Activated CD8-positive, alpha-beta T cell treated with anti-CD3 and anti-CD28 coated beads for 36 hours (primary cell): ENCODE data around the gene ZNF780A. TPM values are rescaled to one million over a fixed set of nuclear protein-coding genes. Genes with fewer than 3 reads are reported as not detected.

Experiments used
- ATAC-seq: fragments of 200-7000 bp; cut with Tn5 transposase; one replicate; pipeline ENCODE4 v1.10.0; 2021; ENCODE audit warnings: mild to moderate bottlenecking, moderate library complexity
- CTCF ChIA-PET: fragments of 350-600 bp; sonication (Branson Sonifier 250); formaldehyde crosslinking; loops from one replicate; lab custom pipeline; 2021; ENCODE audit warnings: antibody characterized with exemption; lab: Charles Lee
- POLR2A ChIA-PET: fragments of 350-600 bp; sonication (Branson Sonifier 250); formaldehyde crosslinking; loops from one replicate; lab custom pipeline; 2021; ENCODE audit warnings: antibody characterized with exemption; lab: Charles Lee
- DNase-seq: peaks from one replicate; pipeline ENCODE4 v3.0.0-alpha.2; 2020
- H3K27ac Mint-ChIP-seq: one replicate; pipeline ENCODE4 v1.8.0; 2021; ENCODE audit warnings: mild to moderate bottlenecking, mixed read lengths
- H3K27me3 Mint-ChIP-seq: one replicate; pipeline ENCODE4 v1.8.0; 2021; ENCODE audit warnings: mixed read lengths
- H3K36me3 Mint-ChIP-seq: one replicate; pipeline ENCODE4 v1.8.0; 2021; ENCODE audit warnings: low read depth, mixed read lengths
- H3K4me1 Mint-ChIP-seq: one replicate; pipeline ENCODE4 v1.8.0; 2021; ENCODE audit warnings: low read depth, mixed read lengths
- H3K4me3 Mint-ChIP-seq: one replicate; pipeline ENCODE4 v1.8.0; 2021; ENCODE audit warnings: mild to moderate bottlenecking, moderate library complexity, mixed read lengths
- H3K9me3 Mint-ChIP-seq: one replicate; pipeline ENCODE4 v1.8.0; 2021; ENCODE audit warnings: mixed read lengths
- intact Hi-C: fragments of 100-400 bp; cut with micrococcal nuclease; formaldehyde crosslinking; loops from one replicate; pipeline ENCODE4 v1.10.0; 2022
- total RNA-seq, 2 experiments: library from RNA; stranded (reverse); gene quantifications; one replicate each; pipeline ENCODE4 v1.2.3, GENCODE V29; 2021
- TF ChIP-seq, protein P1 (sequence below): fragments of 200-600 bp; IDR thresholded peaks from one replicate; pipeline ENCODE4 v1.8.0; 2022; ENCODE audit warnings: antibody characterized with exemption, mild to moderate bottlenecking

Gene ZNF780A
- total RNA-seq, 2 experiments from 2014 or later: 12.9 to 13.3 TPM

- Mint-ChIP-seq H3K27ac (no peak overlapping the region), H3K9me3 (peaks cover 20% of the 10 kb centered on the region), H3K4me3 (no peak overlapping the region), H3K36me3 (peaks cover 41% of the 10 kb centered on the region), H3K4me1 (no peaks in the 10 kb centered on the region), H3K27me3 (no peaks in the 10 kb centered on the region)
- POLR2A ChIA-PET: no interaction called here
- intact Hi-C loops: no loop called here
- TF ChIP-seq, protein P1, sequence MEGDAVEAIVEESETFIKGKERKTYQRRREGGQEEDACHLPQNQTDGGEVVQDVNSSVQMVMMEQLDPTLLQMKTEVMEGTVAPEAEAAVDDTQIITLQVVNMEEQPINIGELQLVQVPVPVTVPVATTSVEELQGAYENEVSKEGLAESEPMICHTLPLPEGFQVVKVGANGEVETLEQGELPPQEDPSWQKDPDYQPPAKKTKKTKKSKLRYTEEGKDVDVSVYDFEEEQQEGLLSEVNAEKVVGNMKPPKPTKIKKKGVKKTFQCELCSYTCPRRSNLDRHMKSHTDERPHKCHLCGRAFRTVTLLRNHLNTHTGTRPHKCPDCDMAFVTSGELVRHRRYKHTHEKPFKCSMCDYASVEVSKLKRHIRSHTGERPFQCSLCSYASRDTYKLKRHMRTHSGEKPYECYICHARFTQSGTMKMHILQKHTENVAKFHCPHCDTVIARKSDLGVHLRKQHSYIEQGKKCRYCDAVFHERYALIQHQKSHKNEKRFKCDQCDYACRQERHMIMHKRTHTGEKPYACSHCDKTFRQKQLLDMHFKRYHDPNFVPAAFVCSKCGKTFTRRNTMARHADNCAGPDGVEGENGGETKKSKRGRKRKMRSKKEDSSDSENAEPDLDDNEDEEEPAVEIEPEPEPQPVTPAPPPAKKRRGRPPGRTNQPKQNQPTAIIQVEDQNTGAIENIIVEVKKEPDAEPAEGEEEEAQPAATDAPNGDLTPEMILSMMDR: no peak
- ATAC-seq (no peak), DNase-seq (no peak)
- CTCF ChIA-PET: no interaction called here
Measured at GRCh38 chr19:40070058-40070457, 20.7 kb downstream of the ZNF780A start.

DNA sequence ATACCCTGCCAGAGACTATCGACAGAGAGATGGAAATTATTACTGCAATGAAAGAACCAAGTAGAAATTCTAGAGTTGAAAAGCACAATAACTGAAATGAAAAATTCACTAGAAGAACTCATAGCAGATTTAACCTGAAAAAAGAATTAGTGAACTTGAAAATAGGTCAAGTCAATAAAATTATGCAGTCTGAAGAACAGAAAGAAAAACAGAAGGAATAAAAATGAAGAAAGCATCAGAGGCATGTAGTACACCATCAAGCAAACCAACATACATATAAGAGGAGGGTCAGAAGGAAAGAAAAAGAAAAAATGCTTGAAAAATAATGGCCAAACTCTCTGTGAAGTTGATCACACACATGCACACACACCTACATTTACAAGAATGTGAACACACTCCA, 31.1 kb downstream of the ZNF780A start:
- H3K4me1 Mint-ChIP-seq: peaks cover 10% of the 10 kb centered on the region
- TF ChIP-seq, protein P1: no peak
- POLR2A ChIA-PET: no interaction called here
- intact Hi-C loops: no loop called here
- H3K4me3 Mint-ChIP-seq: no peak overlapping the region
- H3K27ac Mint-ChIP-seq: no peak overlapping the region
- H3K36me3 Mint-ChIP-seq: peaks cover 3% of the 10 kb centered on the region
- DNase-seq (no peak), ATAC-seq (no peak)
- CTCF ChIA-PET: no interaction called here
- H3K27me3 Mint-ChIP-seq: peaks cover 2% of the 10 kb centered on the region
- peaks cover 16% of the 10 kb centered on the region for H3K9me3 Mint-ChIP-seq

GRCh38 chr19:40057166-40057565, 33.6 kb downstream of the ZNF780A start:
- peaks cover 21% of the 10 kb centered on the region for H3K36me3 Mint-ChIP-seq
- no peaks in the 10 kb centered on the region for H3K27me3 Mint-ChIP-seq
- DNase-seq (no peak), ATAC-seq (no peak)
- peaks cover 32% of the 10 kb centered on the region for H3K4me1 Mint-ChIP-seq
- intact Hi-C loops: no loop called here
- TF ChIP-seq, protein P1: no peak
- POLR2A ChIA-PET: interaction anchor here (0.7 to 1.2 kb wide), 2 partner anchors 224 to 1256 kb away, joined by 3 to 4 read pairs; no protein-coding TSS in a partner anchor
- H3K4me3 Mint-ChIP-seq: peak overlapping the region; percentile 98
- peaks cover 11% of the 10 kb centered on the region for H3K9me3 Mint-ChIP-seq
- H3K27ac Mint-ChIP-seq: no peak overlapping the region
- CTCF ChIA-PET: interaction anchor here (1.0 to 1.2 kb wide), 2 partner anchors 87 to 108 kb away, joined by 3 read pairs; partner anchors contain the start of gene PSMC4

GRCh38 chr19:40056505-40056904, 34.2 kb downstream of the ZNF780A start:
- peak overlapping the region; percentile 96 for H3K27ac Mint-ChIP-seq
- POLR2A ChIA-PET: interaction anchor here (0.5 to 1.7 kb wide), 7 partner anchors 8 to 1256 kb away, joined by 3 to 6 read pairs (median 4); partner anchors contain the start of gene ZNF546
- H3K36me3 Mint-ChIP-seq: peaks cover 24% of the 10 kb centered on the region
- intact Hi-C loops: no loop called here
- no peak for ATAC-seq
- CTCF ChIA-PET: interaction anchor here (1.0 to 1.1 kb wide), 2 partner anchors 59 to 86 kb away, joined by 3 read pairs; partner anchors contain the start of genes PSMC4 and ZNF546
- TF ChIP-seq, protein P1: no peak
- no peaks in the 10 kb centered on the region for H3K27me3 Mint-ChIP-seq
- H3K4me1 Mint-ChIP-seq: peaks cover 32% of the 10 kb centered on the region
- peaks cover 12% of the 10 kb centered on the region for H3K9me3 Mint-ChIP-seq
- peak overlapping the region; percentile 98 for H3K4me3 Mint-ChIP-seq
- no peak for DNase-seq

DNA sequence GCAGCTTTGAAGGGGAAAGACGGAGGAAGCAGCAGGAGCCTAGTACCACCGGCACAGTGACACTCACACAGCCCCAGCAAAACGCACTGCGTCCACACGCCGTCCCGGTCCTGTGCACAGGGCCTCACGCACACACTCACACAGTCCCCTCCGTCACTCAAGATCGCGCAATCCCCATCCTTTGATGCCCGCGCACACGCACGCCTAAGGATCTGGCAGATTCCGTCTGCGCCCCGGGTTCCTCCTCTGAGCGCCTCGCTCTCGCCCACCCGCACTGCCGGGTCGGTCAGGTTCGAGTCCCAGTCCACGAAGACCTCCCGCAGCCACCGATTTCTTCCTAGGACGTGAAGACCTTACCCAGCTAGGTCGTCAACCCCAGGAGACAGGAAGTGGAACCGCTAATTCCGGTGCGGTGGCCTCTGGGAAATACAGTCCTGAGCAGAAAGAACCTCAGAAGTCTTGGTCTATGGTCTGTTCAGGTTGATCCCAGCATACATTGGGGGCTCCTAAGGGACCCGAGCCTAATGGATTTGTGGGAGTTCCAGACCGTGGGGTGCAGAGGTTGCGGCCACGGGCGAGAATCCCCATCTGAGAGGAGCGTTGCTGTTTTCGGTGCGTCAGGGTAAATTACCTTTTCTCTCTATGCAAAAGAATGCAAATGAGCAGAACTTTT, 34.8 kb downstream of the ZNF780A start, which contains the start of gene ZNF780B:
Gene ZNF780B (minus strand): TSS at position 400 of the 673 bp plus-strand sequence. CDS start 5,899 bp downstream, outside the sequence.
- DNase-seq (peak; percentile 86), ATAC-seq (peak; percentile 91)
- Mint-ChIP-seq H3K9me3 (peaks cover 13% of the 10 kb centered on the region), H3K4me1 (peaks cover 32% of the 10 kb centered on the region), H3K27me3 (no peaks in the 10 kb centered on the region), H3K36me3 (peaks cover 25% of the 10 kb centered on the region), H3K4me3 (peak within 1 kb of the TSS; percentile 98), H3K27ac (peak within 1 kb of the TSS; percentile 96)
- TF ChIP-seq, protein P1: no peak
- POLR2A ChIA-PET: interaction anchor here (0.5 to 1.7 kb wide), 9 partner anchors 9 to 858 kb away, joined by 3 to 6 read pairs (median 3); partner anchors contain the start of genes ZNF546 and ZNF780A
- intact Hi-C loops: no loop called here
- CTCF ChIA-PET: interaction anchor here (0.9 to 1.1 kb wide), 3 partner anchors 59 to 85 kb away, joined by 3 read pairs; partner anchors contain the start of genes PSMC4 and ZNF546
